NB4 (cell line): ENCODE data around the gene CFLAR.

Experiments
- MYC ChIP-seq: IDR thresholded peaks from 2 replicates; pipeline ENCODE4 v1.6.1; 2011; ENCODE audit warnings: low read depth, low read length
- POLR2A ChIP-seq: IDR thresholded peaks from 2 replicates; pipeline ENCODE4 v1.6.1; 2011; ENCODE audit warnings: mild to moderate bottlenecking; ENCODE audit not compliant: insufficient read length; ENCODE audit errors: extremely low read depth
- TF ChIP-seq, protein P1 (sequence below): IDR thresholded peaks from one replicate; pipeline ENCODE4 v1.5.1; 2012; ENCODE audit warnings: low read depth, low read length
- TF ChIP-seq, protein P2 (sequence below): IDR thresholded peaks from 2 replicates; pipeline ENCODE4 v1.6.1; 2011; ENCODE audit warnings: low read depth, low read length

DNA sequence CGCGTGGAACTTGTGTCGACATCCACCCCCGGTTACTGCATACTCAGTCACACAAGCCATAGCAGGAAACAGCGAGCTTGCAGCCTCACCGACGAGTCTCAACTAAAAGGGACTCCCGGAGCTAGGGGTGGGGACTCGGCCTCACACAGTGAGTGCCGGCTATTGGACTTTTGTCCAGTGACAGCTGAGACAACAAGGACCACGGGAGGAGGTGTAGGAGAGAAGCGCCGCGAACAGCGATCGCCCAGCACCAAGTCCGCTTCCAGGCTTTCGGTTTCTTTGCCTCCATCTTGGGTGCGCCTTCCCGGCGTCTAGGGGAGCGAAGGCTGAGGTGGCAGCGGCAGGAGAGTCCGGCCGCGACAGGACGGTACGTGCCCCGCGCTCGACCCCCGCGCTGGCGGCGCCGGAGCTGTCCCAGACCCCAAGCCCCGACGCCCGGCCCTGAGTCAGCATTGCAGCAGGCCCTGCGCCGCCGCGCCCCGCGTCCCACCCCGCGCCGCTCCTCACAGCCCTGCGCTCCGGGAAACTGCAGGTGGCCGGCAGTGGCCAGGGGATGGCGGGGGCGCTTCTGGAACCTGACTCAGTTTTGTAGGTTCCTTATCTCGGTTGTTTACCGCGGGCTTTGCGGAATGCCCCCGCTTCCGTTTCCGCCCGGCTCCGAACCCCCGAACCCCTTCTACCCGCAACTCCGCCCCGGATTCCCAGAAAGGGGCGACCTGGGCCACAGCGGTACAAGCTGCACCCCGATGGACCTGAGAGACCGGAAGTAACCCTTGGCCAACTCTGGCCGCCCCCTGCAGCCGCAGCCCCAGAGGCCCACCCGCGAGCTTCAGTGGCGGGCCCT lies at the start of gene CFLAR:
- TF ChIP-seq, protein P1, sequence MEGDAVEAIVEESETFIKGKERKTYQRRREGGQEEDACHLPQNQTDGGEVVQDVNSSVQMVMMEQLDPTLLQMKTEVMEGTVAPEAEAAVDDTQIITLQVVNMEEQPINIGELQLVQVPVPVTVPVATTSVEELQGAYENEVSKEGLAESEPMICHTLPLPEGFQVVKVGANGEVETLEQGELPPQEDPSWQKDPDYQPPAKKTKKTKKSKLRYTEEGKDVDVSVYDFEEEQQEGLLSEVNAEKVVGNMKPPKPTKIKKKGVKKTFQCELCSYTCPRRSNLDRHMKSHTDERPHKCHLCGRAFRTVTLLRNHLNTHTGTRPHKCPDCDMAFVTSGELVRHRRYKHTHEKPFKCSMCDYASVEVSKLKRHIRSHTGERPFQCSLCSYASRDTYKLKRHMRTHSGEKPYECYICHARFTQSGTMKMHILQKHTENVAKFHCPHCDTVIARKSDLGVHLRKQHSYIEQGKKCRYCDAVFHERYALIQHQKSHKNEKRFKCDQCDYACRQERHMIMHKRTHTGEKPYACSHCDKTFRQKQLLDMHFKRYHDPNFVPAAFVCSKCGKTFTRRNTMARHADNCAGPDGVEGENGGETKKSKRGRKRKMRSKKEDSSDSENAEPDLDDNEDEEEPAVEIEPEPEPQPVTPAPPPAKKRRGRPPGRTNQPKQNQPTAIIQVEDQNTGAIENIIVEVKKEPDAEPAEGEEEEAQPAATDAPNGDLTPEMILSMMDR = no peak
- peak; percentile 64 for TF ChIP-seq POLR2A
- peak; percentile 31; the same call in 1 of the 2 replicates for TF ChIP-seq MYC
- TF ChIP-seq, protein P2, sequence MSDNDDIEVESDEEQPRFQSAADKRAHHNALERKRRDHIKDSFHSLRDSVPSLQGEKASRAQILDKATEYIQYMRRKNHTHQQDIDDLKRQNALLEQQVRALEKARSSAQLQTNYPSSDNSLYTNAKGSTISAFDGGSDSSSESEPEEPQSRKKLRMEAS = peak; percentile 49; the same call in 1 of the 2 replicates
